Measurements from ENCODE around the gene PSAPL1.
"Not testable (repeated sequence)": the region's sequence is repeated elsewhere in the genome, so short reads cannot be mapped to it uniquely, and the experiment has no call there.

Gene PSAPL1

GRCh38 chr4:7459471-7459870 lies 24.7 kb upstream of the PSAPL1 start:
- DNase-seq (ENCODE audit: low read depth in 2 of 2), result no peak

GRCh38 chr4:7458477-7458876 lies 23.7 kb upstream of the PSAPL1 start:
- DNase-seq (ENCODE audit: low read depth in 2 of 2), result no peak

- no peak for DNase-seq (ENCODE audit: low read depth in 2 of 2)
Measured at GRCh38 chr4:7458066-7458425, 23.3 kb upstream of the PSAPL1 start.

GRCh38 chr4:7457201-7458065 lies 22.7 kb upstream of the PSAPL1 start:
- no peak for DNase-seq (ENCODE audit: low read depth in 2 of 2)

GRCh38 chr4:7452802-7453201 lies 18.1 kb upstream of the PSAPL1 start:
- DNase-seq (ENCODE audit: low read depth in 2 of 2), result not testable (repeated sequence)

- DNase-seq (ENCODE audit: low read depth in 2 of 2), result no peak
Measured at GRCh38 chr4:7451800-7452199, 17.1 kb upstream of the PSAPL1 start.

GRCh38 chr4:7451434-7451789 lies 16.7 kb upstream of the PSAPL1 start:
- DNase-seq (ENCODE audit: low read depth in 2 of 2), result no peak

- DNase-seq (ENCODE audit: low read depth in 2 of 2), result no peak
Measured at GRCh38 chr4:7450775-7451433, 16.2 kb upstream of the PSAPL1 start.

- DNase-seq (ENCODE audit: low read depth in 2 of 2), result no peak
Measured at GRCh38 chr4:7448036-7448435, 13.3 kb upstream of the PSAPL1 start.

GRCh38 chr4:7447236-7447635 lies 12.5 kb upstream of the PSAPL1 start:
- DNase-seq (ENCODE audit: low read depth in 2 of 2), result no peak

GRCh38 chr4:7444731-7445130 lies 10.0 kb upstream of the PSAPL1 start:
- no peak for DNase-seq (ENCODE audit: low read depth in 2 of 2)

- no peak for DNase-seq (ENCODE audit: low read depth in 2 of 2)
Measured at GRCh38 chr4:7444314-7444713, 9.6 kb upstream of the PSAPL1 start.

- no peak for DNase-seq (ENCODE audit: low read depth in 2 of 2)
Measured at GRCh38 chr4:7442574-7443162, 7.9 kb upstream of the PSAPL1 start.

GRCh38 chr4:7441201-7441600 lies 6.5 kb upstream of the PSAPL1 start:
- DNase-seq (ENCODE audit: low read depth in 2 of 2), result no peak

GRCh38 chr4:7439699-7440098 lies 5.0 kb upstream of the PSAPL1 start:
- DNase-seq (ENCODE audit: low read depth in 2 of 2), result no peak

- no peak for DNase-seq (ENCODE audit: low read depth in 2 of 2)
Measured at GRCh38 chr4:7436256-7436655, 1.5 kb upstream of the PSAPL1 start.

GRCh38 chr4:7435471-7436061 lies 836 bp upstream of the PSAPL1 start:
- no peak for DNase-seq (ENCODE audit: low read depth in 2 of 2)

- DNase-seq (ENCODE audit: low read depth in 2 of 2), result no peak
Measured at GRCh38 chr4:7434141-7434765, 477 bp downstream of the PSAPL1 start.

- no peak for DNase-seq (ENCODE audit: low read depth in 2 of 2)
Measured at GRCh38 chr4:7433376-7434140, 1.2 kb downstream of the PSAPL1 start.

- no peak for DNase-seq (ENCODE audit: low read depth in 2 of 2)
Measured at GRCh38 chr4:7432531-7433375, 2.0 kb downstream of the PSAPL1 start.
